H1 (cell line): ENCODE results near the gene GLTP. TPM values are rescaled to one million over a fixed set of nuclear protein-coding genes. Genes with fewer than 3 reads are reported as not detected.

ENCODE experiments used
- CTCF ChIA-PET: fragments of 300-600 bp; sonication (Branson Sonifier 250); formaldehyde crosslinking; loops from one replicate; lab custom pipeline; 2021; ENCODE audit not compliant: partially characterized antibody; lab: Charles Lee
- POLR2A ChIA-PET: fragments of 300-600 bp; sonication (Branson Sonifier 250); formaldehyde crosslinking; loops from one replicate; lab custom pipeline; 2021; ENCODE audit warnings: inconsistent platforms; ENCODE audit not compliant: partially characterized antibody; lab: Charles Lee
- DNase-seq, 2 experiments: peaks; one replicate each; pipeline versions ENCODE4 v3.0.0 to v3.0.0-alpha.2; 2010 to 2022; ENCODE audit warnings: low spot score in 2 of 2, low read depth in 1 of 2, mixed read lengths in 1 of 2
- FAIRE-seq: peaks from 2 replicates; lab custom pipeline; 2011; peaks lifted over from hg19 to GRCh38; lab: Jason Lieb, UNC
- H2AFZ ChIP-seq: 2 replicates; pipeline ENCODE4 v1.8.1; 2012; ENCODE audit warnings: low read length, inconsistent platforms
- H2AK5ac ChIP-seq: 2 replicates; pipeline ENCODE4 v1.6.1; 2013; ENCODE audit warnings: low read depth, low read length
- H2BK120ac ChIP-seq: replicated peaks from 2 replicates; pipeline ENCODE3; 2013; ENCODE audit warnings: low read depth, low read length, inconsistent platforms
- H2BK12ac ChIP-seq: 2 replicates; pipeline ENCODE4 v1.6.1; 2013; ENCODE audit warnings: low read depth, low read length
- H2BK15ac ChIP-seq: 2 replicates; pipeline ENCODE4 v1.6.1; 2013; ENCODE audit warnings: low read length
- H2BK20ac ChIP-seq: 2 replicates; pipeline ENCODE4 v1.6.1; 2013; ENCODE audit warnings: low read length
- H2BK5ac ChIP-seq: 2 replicates; pipeline ENCODE4 v1.6.1; 2013; ENCODE audit warnings: low read depth, low read length
- H3K14ac ChIP-seq: 2 replicates; pipeline ENCODE4 v1.6.1; 2013; ENCODE audit warnings: inconsistent platforms; ENCODE audit not compliant: insufficient read length
- H3K18ac ChIP-seq: 2 replicates; pipeline ENCODE4 v1.6.1; 2013; ENCODE audit warnings: low read length; ENCODE audit errors: extremely low read depth
- H3K23ac ChIP-seq: 2 replicates; pipeline ENCODE4 v1.6.1; 2013; ENCODE audit warnings: inconsistent platforms; ENCODE audit not compliant: insufficient read length
- H3K23me2 ChIP-seq: 2 replicates; pipeline ENCODE4 v1.6.1; 2013; ENCODE audit warnings: low read depth, low read length
- H3K27ac ChIP-seq: 2 replicates; pipeline ENCODE4 v1.6.1; 2011; ENCODE audit warnings: low read depth, low read length, inconsistent platforms
- H3K27me3 ChIP-seq, 4 experiments: replicated peaks in 1 of 4; 1 replicate in 1 of 4; 2 replicates in 3 of 4; pipeline versions ENCODE4 v1.6.1 to v1.8.1; 2011 to 2013; ENCODE audit warnings: low read length in 3 of 4, mild to moderate bottlenecking in 3 of 4, inconsistent platforms in 2 of 4, mixed read lengths in 2 of 4, moderate library complexity in 1 of 4; ENCODE audit not compliant: control insufficient read depth in 3 of 4, insufficient read depth in 3 of 4; ENCODE audit errors: extremely low read depth in 1 of 4
- H3K36me3 ChIP-seq, 4 experiments: 2 replicates each; pipeline versions ENCODE4 v1.6.1 to v1.8.1; 2011 to 2013; ENCODE audit warnings: mild to moderate bottlenecking in 4 of 4, low read length in 3 of 4, moderate library complexity in 2 of 4, control low read depth in 1 of 4, inconsistent platforms in 1 of 4; ENCODE audit not compliant: insufficient read depth in 4 of 4, control insufficient read depth in 2 of 4
- H3K4ac ChIP-seq: replicated peaks from 2 replicates; pipeline ENCODE3; 2013; ENCODE audit warnings: low read length, low read depth, mixed read lengths, inconsistent platforms; ENCODE audit not compliant: insufficient read length
- H3K4me1 ChIP-seq, 4 experiments: replicated peaks in 1 of 4; 1 replicate in 1 of 4; 2 replicates in 3 of 4; pipeline versions ENCODE4 v1.6.1 to v1.8.1; 2011 to 2013; ENCODE audit warnings: low read length in 3 of 4, inconsistent platforms in 2 of 4, mixed read lengths in 1 of 4; ENCODE audit not compliant: insufficient read depth in 4 of 4, control insufficient read depth in 3 of 4
- H3K4me2 ChIP-seq, 2 experiments: 2 replicates each; pipeline versions ENCODE4 v1.6.1 to v1.8.1; 2011 to 2013; ENCODE audit warnings: low read depth in 2 of 2, low read length in 2 of 2, control low read depth in 1 of 2, inconsistent platforms in 1 of 2, mild to moderate bottlenecking in 1 of 2; ENCODE audit not compliant: insufficient read depth in 1 of 2
- H3K4me3 ChIP-seq, 4 experiments: fragments of 200-600, 300-600 bp in 1 of 4; sonication (generic), shearing (Covaris generic), sonication (Bioruptor Twin) in 1 of 4; 2 replicates each; pipeline versions ENCODE4 v1.5.1 to v1.8.1; 2011 to 2016; ENCODE audit warnings: low read length in 4 of 4, low read depth in 3 of 4, control low read depth in 2 of 4, inconsistent platforms in 2 of 4, mild to moderate bottlenecking in 2 of 4, mixed read lengths in 1 of 4, moderate library complexity in 1 of 4; ENCODE audit not compliant: insufficient read depth in 2 of 4; ENCODE audit errors: extremely low read depth in 1 of 4
- H3K56ac ChIP-seq: replicated peaks from 2 replicates; pipeline ENCODE3; 2013; ENCODE audit warnings: low read depth, mild to moderate bottlenecking, mixed read lengths, low read length, inconsistent platforms; ENCODE audit not compliant: insufficient read length
- H3K79me1 ChIP-seq: 2 replicates; pipeline ENCODE4 v1.6.1; 2013; ENCODE audit warnings: low read depth, low read length, control low read depth
- H3K79me2 ChIP-seq, 2 experiments: 2 replicates each; pipeline versions ENCODE4 v1.6.1 to v1.8.1; 2012 to 2013; ENCODE audit warnings: low read length in 2 of 2, mild to moderate bottlenecking in 2 of 2, inconsistent platforms in 1 of 2; ENCODE audit not compliant: insufficient read depth in 2 of 2, control insufficient read depth in 1 of 2
- H3K9ac ChIP-seq, 4 experiments: replicated peaks in 1 of 4; 1 replicate in 1 of 4; 2 replicates in 3 of 4; pipeline versions ENCODE4 v1.6.1 to v1.8.1; 2011 to 2013; ENCODE audit warnings: low read depth in 3 of 4, low read length in 3 of 4, control low read depth in 2 of 4, mild to moderate bottlenecking in 2 of 4, moderate library complexity in 2 of 4, inconsistent platforms in 1 of 4; ENCODE audit errors: extremely low read depth in 1 of 4
- H3K9me3 ChIP-seq, 2 experiments: 2 replicates each; pipeline versions ENCODE4 v1.6.1 to v1.8.1; 2012 to 2013; ENCODE audit warnings: mild to moderate bottlenecking in 2 of 2, moderate library complexity in 2 of 2, control low read depth in 1 of 2, inconsistent platforms in 1 of 2, low read depth in 1 of 2, low read length in 1 of 2, mixed read lengths in 1 of 2; ENCODE audit not compliant: insufficient read depth in 2 of 2
- H4K20me1 ChIP-seq, 2 experiments: replicated peaks in 1 of 2; 2 replicates each; pipeline versions ENCODE3 to v1.8.1; 2011 to 2013; ENCODE audit warnings: inconsistent platforms in 2 of 2, low read length in 2 of 2, mild to moderate bottlenecking in 1 of 2; ENCODE audit not compliant: insufficient read depth in 2 of 2, control insufficient read depth in 1 of 2
- H4K5ac ChIP-seq: 2 replicates; pipeline ENCODE4 v1.6.1; 2013; ENCODE audit warnings: low read length, low read depth, mixed read lengths, inconsistent platforms; ENCODE audit not compliant: insufficient read length
- H4K8ac ChIP-seq: 2 replicates; pipeline ENCODE4 v1.8.0; 2013; ENCODE audit warnings: mild to moderate bottlenecking, moderate library complexity, low read length, inconsistent platforms; ENCODE audit not compliant: insufficient read depth; ENCODE audit errors: extremely low read depth
- H4K91ac ChIP-seq: replicated peaks from 2 replicates; pipeline ENCODE3; 2013; ENCODE audit warnings: low read length, mixed read lengths, inconsistent platforms; ENCODE audit not compliant: insufficient read length
- ASH2L ChIP-seq: fragments of 200-600, 300-600 bp; sonication (generic); IDR thresholded peaks from one replicate; pipeline ENCODE4 v1.7.1; 2017; ENCODE audit warnings: low read length
- BCL11A ChIP-seq, 2 experiments: IDR thresholded peaks; one replicate each; pipeline ENCODE4 v1.6.1; 2011; ENCODE audit warnings: low read depth in 2 of 2, low read length in 2 of 2, mild to moderate bottlenecking in 2 of 2
- CHD1 ChIP-seq: IDR thresholded peaks from 2 replicates; pipeline ENCODE4 v1.6.1; 2012; ENCODE audit warnings: low read depth, low read length, improper control_type of control experiment
- HDAC2 ChIP-seq, 2 experiments: fragments of 300-600 bp in 1 of 2; sonication (generic) in 1 of 2; IDR thresholded peaks; 2 replicates each; pipeline ENCODE4 v1.6.1; 2011 to 2012; ENCODE audit warnings: low read depth in 2 of 2, low read length in 2 of 2, mild to moderate bottlenecking in 2 of 2, moderate library complexity in 2 of 2, borderline replicate concordance in 1 of 2, inconsistent platforms in 1 of 2
- KDM4A ChIP-seq: IDR thresholded peaks from one replicate; pipeline ENCODE4 v1.7.1; 2012; ENCODE audit warnings: low read depth, mild to moderate bottlenecking, moderate library complexity, low read length, inconsistent platforms; ENCODE audit not compliant: severe bottlenecking
- NRF1 ChIP-seq: IDR thresholded peaks from 2 replicates; pipeline ENCODE4 v1.6.1; 2011; ENCODE audit warnings: mild to moderate bottlenecking, low read depth, low read length, improper control_type of control experiment
- PHF8 ChIP-seq: fragments of 200-600 bp; sonication (generic); conservative IDR thresholded peaks from 2 replicates; pipeline ENCODE4 v1.7.1; 2012; ENCODE audit warnings: low read depth, mild to moderate bottlenecking, inconsistent platforms, low read length, moderate library complexity
- SIRT6 ChIP-seq: IDR thresholded peaks from one replicate; pipeline ENCODE4 v1.7.1; 2012; ENCODE audit warnings: low read length, inconsistent platforms
- TAF1 ChIP-seq: IDR thresholded peaks from 2 replicates; pipeline ENCODE4 v1.6.1; 2011; ENCODE audit warnings: mild to moderate bottlenecking, low read depth, low read length
- TEAD4 ChIP-seq: IDR thresholded peaks from 2 replicates; pipeline ENCODE4 v1.6.1; 2012; ENCODE audit warnings: low read depth, low read length, inconsistent platforms, mixed read lengths
- YY1 ChIP-seq: IDR thresholded peaks from 2 replicates; pipeline ENCODE4 v1.6.1; 2011; ENCODE audit warnings: low read depth, mild to moderate bottlenecking, low read length
- WGBS, 2 experiments: shearing (Covaris generic) in 1 of 2; methylation state at CpG; one replicate each; pipeline versions ENCODE4 v1.1.6 to v1.1.7; 2013 to 2015; ENCODE audit warnings: low lambda C conversion rate in 2 of 2, mixed read lengths in 2 of 2, inconsistent platforms in 1 of 2, low coverage in 1 of 2, missing lambda C conversion rate in 1 of 2; ENCODE audit not compliant: insufficient replicate concordance in 2 of 2, insufficient coverage in 1 of 2, insufficient read length in 1 of 2; ENCODE audit errors: extremely low coverage in 1 of 2, missing lambda C conversion rate in 1 of 2; 5-methylcytosine and 5-hydroxymethylcytosine counted together
- polyA plus RNA-seq, 7 experiments: library from polyadenylated mRNA; depleted of rRNA in 3 of 7; stranded (reverse) in 5 of 7; unstranded in 2 of 7; fragments of >200 nt in 5 of 7; fragments of 200-250 nt in 2 of 7; gene quantifications; 1 replicate in 5 of 7; 2 replicates in 1 of 7; 4 replicates in 1 of 7; pipeline versions ENCODE4 v1.2.1 to v1.2.3, GENCODE V29; 2011 to 2013; ENCODE audit warnings: missing spikeins in 2 of 7, mixed read lengths in 2 of 7
- total RNA-seq: library from RNA; stranded (reverse); fragmentation: NEBNext Ultra II Directional; extraction: Animal tissue kit (Norgen Biotek cat#: 25700); gene quantifications from 2 replicates; pipeline ENCODE4 v1.2.1, GENCODE V29; 2021

GLTP gene
- total and polyA plus RNA-seq, 2 of the 8 experiments (the other 6 are each of a cell fraction or from before 2014, with no cell fraction given), result 9.8 to 26.1 TPM

- H3K79me2 ChIP-seq, result no peaks in the 10 kb centered on the region
- H3K36me3 ChIP-seq, result no peaks in the 10 kb centered on the region
- H3K23ac ChIP-seq, result no peak overlapping the region
- no peak overlapping the region for H2AK5ac ChIP-seq
- H3K4ac ChIP-seq, result no peak overlapping the region
- H3K4me3 ChIP-seq, result no peak overlapping the region
- H3K27me3 ChIP-seq, result no peaks in the 10 kb centered on the region
- H3K27ac ChIP-seq, result no peak overlapping the region
- no peak overlapping the region for H4K91ac ChIP-seq
- H3K23me2 ChIP-seq, result peaks cover 17% of the 10 kb centered on the region; the same call in 1 of the 2 replicates
- no peak overlapping the region for H3K4me2 ChIP-seq
- FAIRE-seq (no peak), DNase-seq (no peak)
- H3K14ac ChIP-seq, result no peak overlapping the region
- WGBS, 2 experiments, result 84 to 100% methylated on average over 6 of the region's 6 CpGs
- no peaks in the 10 kb centered on the region; a peak in 1 of 7 replicates for H3K4me1 ChIP-seq
- no peak overlapping the region for H2BK12ac ChIP-seq
- H4K20me1 ChIP-seq, result peaks cover 0 to 13% of the 10 kb centered on the region in 2 experiments
- peak overlapping the region; percentile 18 for H3K56ac ChIP-seq
- H2BK5ac ChIP-seq, result no peak overlapping the region
- no peak overlapping the region for H2BK15ac ChIP-seq
- CTCF ChIA-PET, result interaction anchor here (1.0 to 2.8 kb wide), 4 partner anchors 8 to 32 kb away, joined by 3 to 28 read pairs (median 4); no protein-coding TSS in a partner anchor
- H3K9ac ChIP-seq, result no peak overlapping the region
- H2BK20ac ChIP-seq, result no peak overlapping the region
- no peak overlapping the region for H2AFZ ChIP-seq
- no peak overlapping the region for H4K5ac ChIP-seq
- no peak overlapping the region for H2BK120ac ChIP-seq
- 0 out of 4 replicates have a peak, but pooled peaks cover 0 to 5% of the 10 kb centered on the region in 2 experiments for H3K9me3 ChIP-seq
- H3K18ac ChIP-seq, result no peak overlapping the region
- no peak for TF ChIP-seq KDM4A
- TF ChIP-seq BCL11A (IDR thresholded peaks at IDR 0.05; ENCODE audit: low read depth in 2 of 2, low read length in 2 of 2), result no peak
- no peak for TF ChIP-seq TAF1
- TF ChIP-seq TEAD4, result no peak
- TF ChIP-seq ASH2L, result no peak
- TF ChIP-seq NRF1, result no peak
- TF ChIP-seq SIRT6, result no peak
- TF ChIP-seq YY1, result no peak
- TF ChIP-seq PHF8, result no peak
- TF ChIP-seq CHD1, result no peak
- no peak for TF ChIP-seq HDAC2 (IDR thresholded peaks at IDR 0.05; ENCODE audit: borderline replicate concordance in 1 of 2, low read depth in 2 of 2, low read length in 2 of 2)
- H3K79me1 ChIP-seq, result no peaks in the 10 kb centered on the region
- no peak overlapping the region for H4K8ac ChIP-seq
- POLR2A ChIA-PET, result no interaction called here
Observed at GRCh38 chr12:109813810-109814416, 66.4 kb downstream of the GLTP start.
